ENCODE results near the gene SCP2.

Gene SCP2

DNA sequence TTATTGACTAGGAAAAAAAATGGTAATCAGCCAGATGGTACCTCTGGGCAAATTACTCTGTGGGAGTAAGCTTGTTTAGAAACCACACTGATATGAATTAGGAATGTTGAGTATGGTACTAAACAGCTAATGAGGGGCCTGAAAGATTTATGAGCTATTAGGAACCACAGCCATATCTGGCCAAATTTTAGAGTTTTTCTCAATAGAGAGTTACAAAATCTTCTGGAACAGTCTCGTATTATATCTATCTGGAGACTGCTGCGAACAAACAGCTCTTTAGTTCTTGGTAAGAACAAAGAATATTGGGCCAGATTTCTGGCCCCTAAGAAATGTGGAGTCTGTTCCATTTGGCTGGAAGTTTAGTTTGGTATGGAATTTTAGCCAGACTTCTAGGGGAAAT, 130.1 kb downstream of the SCP2 start:
- TF ChIP-seq, protein P1, sequence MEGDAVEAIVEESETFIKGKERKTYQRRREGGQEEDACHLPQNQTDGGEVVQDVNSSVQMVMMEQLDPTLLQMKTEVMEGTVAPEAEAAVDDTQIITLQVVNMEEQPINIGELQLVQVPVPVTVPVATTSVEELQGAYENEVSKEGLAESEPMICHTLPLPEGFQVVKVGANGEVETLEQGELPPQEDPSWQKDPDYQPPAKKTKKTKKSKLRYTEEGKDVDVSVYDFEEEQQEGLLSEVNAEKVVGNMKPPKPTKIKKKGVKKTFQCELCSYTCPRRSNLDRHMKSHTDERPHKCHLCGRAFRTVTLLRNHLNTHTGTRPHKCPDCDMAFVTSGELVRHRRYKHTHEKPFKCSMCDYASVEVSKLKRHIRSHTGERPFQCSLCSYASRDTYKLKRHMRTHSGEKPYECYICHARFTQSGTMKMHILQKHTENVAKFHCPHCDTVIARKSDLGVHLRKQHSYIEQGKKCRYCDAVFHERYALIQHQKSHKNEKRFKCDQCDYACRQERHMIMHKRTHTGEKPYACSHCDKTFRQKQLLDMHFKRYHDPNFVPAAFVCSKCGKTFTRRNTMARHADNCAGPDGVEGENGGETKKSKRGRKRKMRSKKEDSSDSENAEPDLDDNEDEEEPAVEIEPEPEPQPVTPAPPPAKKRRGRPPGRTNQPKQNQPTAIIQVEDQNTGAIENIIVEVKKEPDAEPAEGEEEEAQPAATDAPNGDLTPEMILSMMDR (IDR thresholded peaks at IDR 0.05; ENCODE audit: extremely low read depth, missing control alignments), result no peak
- DNase-seq (ENCODE audit: low spot score), result no peak

DNA sequence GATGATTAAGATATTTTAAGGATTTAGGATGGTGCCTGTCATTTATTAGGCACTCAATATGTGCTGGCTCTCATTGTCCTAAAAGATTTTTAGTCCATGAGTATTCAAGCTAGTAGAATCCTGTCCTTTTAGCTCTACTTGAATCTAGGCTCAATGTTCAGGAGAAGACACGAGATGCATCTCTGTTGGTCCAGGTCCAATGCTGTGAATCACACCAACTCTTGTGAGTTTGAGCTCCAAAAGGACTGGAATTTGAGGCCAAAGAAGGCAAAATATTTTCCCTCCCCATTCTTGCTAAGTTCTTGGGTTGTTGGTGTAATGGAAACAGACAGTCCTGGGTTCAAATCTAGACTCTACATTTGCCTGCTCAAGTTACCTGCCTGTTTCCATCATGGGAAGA, 133.5 kb downstream of the SCP2 start:
- TF ChIP-seq, protein P1 (IDR thresholded peaks at IDR 0.05; ENCODE audit: extremely low read depth, missing control alignments), result no peak
- DNase-seq (ENCODE audit: low spot score), result no peak

DNA sequence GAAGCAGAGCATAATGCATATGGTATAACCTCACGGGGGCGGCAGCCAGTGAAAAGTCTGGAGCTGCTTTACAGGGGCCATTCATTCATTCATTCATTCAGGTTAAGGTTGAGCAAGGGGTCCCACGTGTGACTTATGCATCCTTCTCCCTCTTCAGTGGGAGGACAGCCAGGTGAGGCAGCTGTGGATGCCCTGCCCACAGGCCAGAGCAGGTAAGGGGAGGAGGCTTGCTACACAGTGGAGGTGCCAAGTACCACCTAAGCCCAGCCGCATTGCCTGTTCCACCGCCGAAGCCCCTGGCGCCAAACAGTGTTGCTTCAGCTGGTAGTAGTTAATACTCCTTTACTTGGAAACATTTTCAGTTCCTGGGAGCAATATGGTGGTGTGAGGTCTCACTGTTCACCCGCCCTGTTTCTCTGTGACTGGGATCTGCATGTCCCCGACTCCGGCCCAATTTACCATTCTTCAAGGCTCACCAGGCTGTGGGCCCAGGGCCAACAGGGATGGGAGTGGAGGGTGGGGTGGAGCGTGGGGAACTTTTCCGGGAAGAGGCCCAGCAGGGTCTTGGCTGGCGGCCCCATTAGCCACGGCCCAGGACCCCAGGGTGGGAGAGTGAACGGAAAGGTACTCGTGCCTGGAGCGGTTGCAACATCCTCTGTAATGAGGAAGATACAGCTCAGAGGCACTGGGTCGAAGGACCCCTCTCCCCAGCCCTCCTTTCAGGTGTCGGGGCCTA, 134.2 kb downstream of the SCP2 start:
- TF ChIP-seq, protein P1 (IDR thresholded peaks at IDR 0.05; ENCODE audit: extremely low read depth, missing control alignments), result no peak
- DNase-seq (ENCODE audit: low spot score), result peak; percentile 27

DNA sequence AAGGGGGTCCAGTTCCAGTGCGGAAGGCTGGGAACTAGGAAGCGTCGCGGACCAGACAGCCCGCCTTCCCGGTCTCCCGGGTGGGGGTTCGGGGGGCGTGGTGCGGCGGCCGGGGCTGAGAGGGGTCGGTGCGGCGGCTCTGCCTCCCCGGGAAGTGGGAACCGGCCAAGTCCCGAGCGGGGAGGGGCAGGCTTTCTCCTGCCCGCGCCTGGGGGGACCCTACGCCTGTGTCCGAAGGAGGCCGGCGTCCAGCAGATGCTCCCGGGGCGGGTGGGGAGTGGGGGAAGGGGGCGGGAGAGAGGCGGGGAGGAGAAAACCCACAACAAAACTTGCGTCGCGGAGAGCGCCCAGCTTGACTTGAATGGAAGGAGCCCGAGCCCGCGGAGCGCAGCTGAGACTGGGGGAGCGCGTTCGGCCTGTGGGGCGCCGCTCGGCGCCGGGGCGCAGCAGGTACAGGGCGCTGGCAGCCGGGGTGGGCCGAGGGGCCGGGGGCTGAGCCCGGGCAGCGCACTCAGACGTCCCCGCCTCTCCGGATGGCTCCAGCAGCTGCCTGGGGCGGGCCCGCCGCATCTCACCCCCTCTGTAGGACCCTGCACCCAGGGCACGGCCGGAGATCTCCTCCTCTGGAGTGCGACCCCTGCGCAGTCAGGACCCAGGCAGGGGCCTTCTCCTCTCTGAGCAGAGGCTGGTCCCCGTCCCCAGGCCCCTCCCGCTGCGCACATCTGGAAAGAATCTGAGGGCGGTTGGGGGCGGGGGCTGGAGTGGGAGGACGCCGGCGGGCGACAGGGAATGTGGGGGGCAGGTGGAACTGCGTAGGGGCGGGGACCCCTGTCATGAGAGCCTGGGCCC, 135.0 kb downstream of the SCP2 start, which contains the start of gene PODN:
Gene PODN, plus strand, starts transcription at position 355 of the 849 bp plus-strand sequence. CDS start 7,643 bp downstream, outside the sequence.
- DNase-seq (ENCODE audit: low spot score), result peak; percentile 49

DNA sequence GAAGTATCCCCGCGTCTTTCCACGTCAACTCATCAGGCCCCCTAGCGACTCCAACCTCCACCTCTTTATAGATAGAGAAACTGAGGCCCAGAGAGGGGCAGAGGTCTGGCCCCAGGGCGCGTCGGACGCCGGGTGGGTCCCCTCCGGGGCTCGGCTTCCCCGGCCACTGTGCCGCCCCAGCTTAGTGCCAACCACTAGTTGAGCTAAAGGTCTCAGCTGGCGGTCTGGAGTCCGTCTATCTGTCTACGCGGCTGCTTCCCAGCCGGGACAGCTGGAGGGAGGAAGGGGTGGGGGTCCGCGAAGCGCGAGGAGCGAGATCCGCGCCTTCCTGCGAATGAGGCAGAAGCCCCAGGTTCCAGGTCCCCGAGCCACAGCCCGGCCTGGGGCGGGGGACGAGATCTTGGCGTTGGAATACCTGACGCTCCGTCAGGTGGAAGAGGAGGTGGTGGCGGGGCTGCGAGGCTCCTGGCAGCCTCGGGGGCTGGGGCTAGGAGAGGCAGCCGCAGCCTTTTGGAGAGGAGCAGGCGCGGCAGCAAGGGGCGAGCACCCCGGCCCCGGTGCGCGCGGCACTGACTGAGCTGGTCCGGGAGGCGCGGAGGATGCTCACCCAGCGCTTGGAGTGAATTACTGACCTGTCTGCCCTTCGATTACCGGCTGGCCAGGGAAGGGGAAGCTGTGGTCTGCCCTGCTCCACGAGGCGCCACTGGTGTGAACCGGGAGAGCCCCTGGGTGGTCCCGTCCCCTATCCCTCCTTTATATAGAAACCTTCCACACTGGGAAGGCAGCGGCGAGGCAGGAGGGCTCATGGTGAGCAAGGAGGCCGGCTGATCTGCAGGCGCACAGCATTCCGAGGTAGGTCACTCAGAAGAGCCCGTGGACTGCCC, 135.9 kb downstream of the SCP2 start:
- DNase-seq (ENCODE audit: low spot score), result no peak
- TF ChIP-seq, protein P1 (IDR thresholded peaks at IDR 0.05; ENCODE audit: extremely low read depth, missing control alignments), result no peak

More for the DNA sequence above, 135.0 kb downstream of the SCP2 start, which contains the start of gene PODN:
- TF ChIP-seq, protein P1 (IDR thresholded peaks at IDR 0.05; ENCODE audit: extremely low read depth, missing control alignments), result no peak

DNA sequence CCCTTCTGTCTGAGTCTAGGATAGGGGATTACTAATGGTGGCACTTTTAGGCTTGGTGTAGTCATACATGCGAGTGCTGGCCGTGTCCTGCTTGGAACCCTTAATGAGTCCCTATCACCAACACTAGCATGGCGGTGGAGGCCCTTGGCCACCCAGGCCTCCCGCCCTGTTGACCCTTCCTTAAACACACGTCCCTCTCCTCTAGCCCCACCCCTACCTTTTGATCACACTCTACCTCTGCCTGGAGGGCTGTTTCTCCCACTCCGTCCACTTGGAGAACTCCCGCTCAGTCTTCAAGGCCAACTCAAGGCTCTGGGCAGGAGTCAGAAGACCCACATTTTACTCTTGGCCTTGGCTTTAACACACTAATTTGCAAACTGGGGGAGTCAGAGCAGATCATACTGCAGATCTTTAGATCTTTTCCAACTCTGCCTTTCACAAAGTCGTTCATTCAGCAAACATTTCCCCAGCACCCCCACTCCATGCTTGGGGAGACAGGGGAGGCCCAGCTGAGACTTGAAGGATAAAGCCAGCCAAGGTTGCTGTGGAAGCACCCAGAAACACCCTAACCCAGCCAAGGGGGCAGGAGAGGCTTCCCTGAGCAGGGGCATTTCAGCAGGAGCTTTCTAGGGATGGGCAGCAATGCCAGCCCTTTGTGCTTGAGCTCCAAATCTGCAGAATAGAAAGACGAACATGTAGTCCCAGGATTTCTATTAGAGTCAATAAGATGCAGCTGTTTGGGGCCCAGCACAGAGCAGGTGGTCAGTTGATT, 136.9 kb downstream of the SCP2 start:
- no peak for DNase-seq (ENCODE audit: low spot score)
- TF ChIP-seq, protein P1 (IDR thresholded peaks at IDR 0.05; ENCODE audit: extremely low read depth, missing control alignments), result no peak
